Omental fat pad (tissue), 4 donors: ENCODE results near the gene SLC47A2. TPM values are rescaled to one million over a fixed set of nuclear protein-coding genes. Genes with fewer than 3 reads are reported as not detected.
A peak's percentile ranks its signal among the peaks of the same experiment; 100 is the strongest.

ENCODE experiments used
- ATAC-seq: fragments of 150-250 bp; one replicate; pipeline ENCODE4 v1.9.1; 2016; ENCODE audit warnings: mild to moderate bottlenecking, moderate library complexity; ENCODE audit not compliant: low FRiP score
- DNase-seq: peaks from one replicate; pipeline ENCODE4 v3.0.0-alpha.2; 2019; ENCODE audit warnings: low spot score
- total RNA-seq, 4 donors: library from RNA; depleted of rRNA; stranded (reverse); fragments of >200 nt; gene quantifications; one replicate each; pipeline ENCODE4 v1.1.0, GENCODE V29; 2016
- TF ChIP-seq, protein P1 (sequence below), 3 donors: fragments of 450-650 bp; IDR thresholded peaks; one replicate each; pipeline ENCODE4 v1.5.1; 2016 to 2017; ENCODE audit warnings: antibody characterized with exemption in 3 of 3, mild to moderate bottlenecking in 3 of 3, moderate library complexity in 2 of 3

The SLC47A2 gene
- total RNA-seq, 4 donors from 2014 or later: 0.28 TPM; not detected in 3

DNA sequence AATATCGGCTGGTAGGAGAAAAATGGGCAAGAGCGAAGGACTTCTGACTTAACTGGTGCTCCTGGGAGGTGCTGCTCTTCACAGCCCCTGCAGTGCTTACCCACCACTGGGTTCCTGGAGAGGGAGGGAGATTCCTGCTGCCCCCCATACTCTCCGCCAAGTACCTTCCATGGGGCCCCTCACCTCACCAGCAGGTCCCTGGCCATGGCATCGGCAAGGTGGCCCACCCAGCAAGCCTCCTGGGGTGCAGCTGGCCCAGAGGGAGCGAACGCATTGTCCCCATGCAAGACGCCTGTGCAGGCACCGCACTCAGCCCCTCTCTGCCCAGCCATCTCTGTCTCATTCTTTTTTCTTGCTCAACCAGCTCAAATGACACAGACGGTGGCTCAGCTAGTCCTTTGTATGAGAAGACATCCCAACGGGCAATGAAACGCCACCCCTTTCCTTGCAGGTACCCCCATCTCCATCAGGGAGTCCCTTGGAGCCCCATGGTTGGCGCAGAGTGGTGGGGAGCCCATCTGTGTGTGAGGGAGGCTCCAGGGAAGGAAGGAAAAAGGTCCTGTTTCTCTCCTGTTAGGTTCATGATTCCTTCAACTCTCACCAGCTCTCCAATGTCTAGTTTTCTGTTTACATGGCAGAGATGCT is 41.3 kb upstream of the SLC47A2 start:
- ATAC-seq (no peak), DNase-seq (peak; percentile 5)
- TF ChIP-seq, protein P1, sequence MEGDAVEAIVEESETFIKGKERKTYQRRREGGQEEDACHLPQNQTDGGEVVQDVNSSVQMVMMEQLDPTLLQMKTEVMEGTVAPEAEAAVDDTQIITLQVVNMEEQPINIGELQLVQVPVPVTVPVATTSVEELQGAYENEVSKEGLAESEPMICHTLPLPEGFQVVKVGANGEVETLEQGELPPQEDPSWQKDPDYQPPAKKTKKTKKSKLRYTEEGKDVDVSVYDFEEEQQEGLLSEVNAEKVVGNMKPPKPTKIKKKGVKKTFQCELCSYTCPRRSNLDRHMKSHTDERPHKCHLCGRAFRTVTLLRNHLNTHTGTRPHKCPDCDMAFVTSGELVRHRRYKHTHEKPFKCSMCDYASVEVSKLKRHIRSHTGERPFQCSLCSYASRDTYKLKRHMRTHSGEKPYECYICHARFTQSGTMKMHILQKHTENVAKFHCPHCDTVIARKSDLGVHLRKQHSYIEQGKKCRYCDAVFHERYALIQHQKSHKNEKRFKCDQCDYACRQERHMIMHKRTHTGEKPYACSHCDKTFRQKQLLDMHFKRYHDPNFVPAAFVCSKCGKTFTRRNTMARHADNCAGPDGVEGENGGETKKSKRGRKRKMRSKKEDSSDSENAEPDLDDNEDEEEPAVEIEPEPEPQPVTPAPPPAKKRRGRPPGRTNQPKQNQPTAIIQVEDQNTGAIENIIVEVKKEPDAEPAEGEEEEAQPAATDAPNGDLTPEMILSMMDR (IDR thresholded peaks at IDR 0.05): no peak

DNA sequence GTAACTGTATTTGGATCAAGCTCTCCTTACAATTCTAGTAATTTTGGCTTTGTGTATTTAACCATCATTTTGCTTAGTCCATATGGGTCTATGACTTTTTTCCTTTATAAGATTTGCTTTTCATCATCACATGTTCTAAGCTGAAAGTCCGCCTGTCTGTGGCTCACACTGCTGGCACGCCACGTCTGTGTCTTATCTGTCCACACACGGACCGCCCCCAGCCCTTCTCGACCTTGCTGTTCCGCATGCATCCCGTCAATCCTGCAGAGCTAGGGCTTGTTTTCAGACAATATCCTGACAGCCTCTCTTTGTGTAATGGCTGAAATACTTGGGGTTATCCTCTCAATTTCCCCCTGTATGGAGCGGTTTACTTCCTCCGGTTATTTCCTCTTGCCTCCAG is 40.2 kb upstream of the SLC47A2 start:
- ATAC-seq (no peak), DNase-seq (no peak)
- TF ChIP-seq, protein P1 (IDR thresholded peaks at IDR 0.05): no peak

DNA sequence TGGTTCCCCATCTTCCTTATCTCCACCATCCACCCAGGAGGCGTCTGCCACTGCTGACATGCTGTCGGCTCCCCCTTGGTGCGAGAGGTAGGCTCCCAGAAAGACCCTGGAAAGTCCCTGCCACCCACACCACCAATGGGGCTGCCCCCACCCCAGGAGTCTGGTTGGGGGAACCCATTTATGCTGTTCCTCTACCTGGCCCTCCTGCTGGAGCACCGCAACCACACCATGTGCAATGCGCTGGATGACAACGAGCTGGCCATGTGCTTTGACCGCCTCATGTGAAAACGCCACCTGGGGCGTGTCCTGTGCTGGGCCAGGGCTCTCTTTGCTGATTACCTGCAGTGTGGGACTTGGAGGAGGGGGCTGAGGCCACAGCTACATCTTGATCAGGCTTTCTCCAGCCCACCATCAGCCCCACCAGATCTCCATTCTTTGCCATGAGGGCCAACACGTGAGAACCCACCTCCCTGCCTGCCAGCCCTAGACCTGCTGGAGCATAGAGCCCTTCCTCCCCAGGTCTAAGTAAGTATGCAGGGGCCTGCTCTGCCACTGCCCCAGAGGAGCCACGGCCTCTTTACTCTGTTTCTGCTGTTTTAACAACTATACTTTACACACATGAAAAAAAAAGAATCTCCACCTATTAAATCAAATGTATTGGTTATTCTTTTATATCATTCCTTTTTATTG is 39.6 kb upstream of the SLC47A2 start:
- ATAC-seq (no peak), DNase-seq (no peak)
- TF ChIP-seq, protein P1 (IDR thresholded peaks at IDR 0.05): no peak

DNA sequence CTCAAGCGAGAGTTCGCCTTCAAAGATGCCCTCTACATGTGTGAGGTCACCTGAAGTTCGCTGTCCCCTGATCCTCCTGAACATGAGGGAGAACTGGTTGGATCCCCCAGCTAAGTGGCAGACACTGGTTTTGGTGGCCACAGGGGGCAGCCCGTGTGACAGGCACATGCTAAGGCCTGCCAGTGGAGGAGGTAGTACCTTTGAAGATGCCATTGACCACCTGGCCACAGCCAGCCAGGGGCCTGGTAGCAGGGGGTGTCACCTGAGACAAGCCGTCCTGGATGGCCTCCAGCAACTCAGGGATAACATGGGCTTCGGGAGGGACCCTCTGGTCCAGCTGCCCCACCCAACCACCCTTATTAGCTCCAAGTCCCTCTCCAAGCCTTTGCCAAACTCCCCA is 39.0 kb upstream of the SLC47A2 start:
- ATAC-seq (no peak), DNase-seq (no peak)
- TF ChIP-seq, protein P1 (IDR thresholded peaks at IDR 0.05): no peak

DNA sequence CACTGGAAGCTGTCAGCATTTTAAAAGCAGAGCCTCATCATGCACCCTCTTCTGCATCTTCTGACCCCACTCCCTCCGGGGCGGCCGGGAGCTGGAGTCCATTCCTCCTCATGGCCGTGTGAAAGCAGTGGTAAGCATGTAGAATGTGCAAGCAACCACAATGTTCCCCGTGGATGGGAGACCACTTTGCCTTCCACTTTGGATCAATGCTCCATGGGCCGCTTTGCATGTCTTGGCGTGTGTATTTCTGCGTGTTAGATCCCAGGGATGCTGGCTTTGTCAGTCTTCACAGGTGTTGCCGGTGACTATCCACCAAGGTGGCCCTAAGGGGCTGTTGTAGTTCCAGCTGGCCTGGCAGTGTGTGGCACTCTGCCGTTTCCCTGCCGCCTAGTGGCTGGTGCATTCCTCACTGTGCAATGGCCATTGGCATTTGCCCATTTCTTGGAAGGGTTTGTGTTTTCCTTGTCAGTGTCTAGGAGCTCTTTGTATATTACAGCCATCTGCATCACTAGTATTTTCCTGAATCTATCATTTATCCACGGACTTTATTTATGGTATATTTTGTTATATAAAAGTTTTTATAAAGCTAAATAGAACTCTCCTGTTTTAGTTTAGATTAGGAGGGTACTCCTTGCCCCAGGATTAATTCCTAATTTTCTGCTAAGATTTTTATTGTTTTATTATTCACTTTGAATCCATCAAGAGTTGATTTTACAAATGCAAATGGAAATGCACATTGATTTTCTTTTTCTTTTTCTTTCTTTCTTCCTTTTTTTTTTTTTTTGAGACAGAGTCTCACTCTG is 37.5 kb upstream of the SLC47A2 start:
- ATAC-seq: peak; percentile 13
- TF ChIP-seq, protein P1 (IDR thresholded peaks at IDR 0.05): no peak
- DNase-seq: no peak

DNA sequence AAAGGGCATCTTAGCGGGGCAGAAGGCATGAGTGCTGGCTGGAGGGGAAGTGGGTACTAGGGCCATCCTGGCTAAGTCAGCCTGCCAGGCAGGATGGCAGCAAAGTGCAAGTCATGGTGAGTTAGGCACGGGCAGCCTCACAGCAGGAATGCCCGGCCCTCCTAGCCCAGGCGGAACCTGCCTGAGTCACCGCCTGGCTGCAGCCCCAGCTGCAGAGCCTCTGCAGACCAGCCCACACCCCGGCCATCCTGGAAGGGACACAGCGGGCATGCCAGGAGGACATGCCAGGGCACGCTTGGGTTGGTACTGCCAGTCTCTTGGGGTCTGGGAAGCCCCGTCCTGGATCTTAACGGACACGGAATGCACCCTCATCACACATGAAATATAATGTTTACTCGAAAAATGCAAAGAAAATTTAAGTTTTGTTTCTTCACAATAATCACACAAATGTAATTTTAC is 36.7 kb upstream of the SLC47A2 start:
- DNase-seq (peak; percentile 35), ATAC-seq (peak; percentile 96)
- TF ChIP-seq, protein P1 (IDR thresholded peaks at IDR 0.05): no peak
